ENCODE results near the gene ABHD4. TPM values are rescaled to one million over a fixed set of nuclear protein-coding genes. Genes with fewer than 3 reads are reported as not detected.
"Not testable (repeated sequence)": the region's sequence is repeated elsewhere in the genome, so short reads cannot be mapped to it uniquely, and the experiment has no call there.

ABHD4 gene
- polyA plus RNA-seq, 4 donors: 11.5 to 38.7 (median 26.6) TPM

DNA sequence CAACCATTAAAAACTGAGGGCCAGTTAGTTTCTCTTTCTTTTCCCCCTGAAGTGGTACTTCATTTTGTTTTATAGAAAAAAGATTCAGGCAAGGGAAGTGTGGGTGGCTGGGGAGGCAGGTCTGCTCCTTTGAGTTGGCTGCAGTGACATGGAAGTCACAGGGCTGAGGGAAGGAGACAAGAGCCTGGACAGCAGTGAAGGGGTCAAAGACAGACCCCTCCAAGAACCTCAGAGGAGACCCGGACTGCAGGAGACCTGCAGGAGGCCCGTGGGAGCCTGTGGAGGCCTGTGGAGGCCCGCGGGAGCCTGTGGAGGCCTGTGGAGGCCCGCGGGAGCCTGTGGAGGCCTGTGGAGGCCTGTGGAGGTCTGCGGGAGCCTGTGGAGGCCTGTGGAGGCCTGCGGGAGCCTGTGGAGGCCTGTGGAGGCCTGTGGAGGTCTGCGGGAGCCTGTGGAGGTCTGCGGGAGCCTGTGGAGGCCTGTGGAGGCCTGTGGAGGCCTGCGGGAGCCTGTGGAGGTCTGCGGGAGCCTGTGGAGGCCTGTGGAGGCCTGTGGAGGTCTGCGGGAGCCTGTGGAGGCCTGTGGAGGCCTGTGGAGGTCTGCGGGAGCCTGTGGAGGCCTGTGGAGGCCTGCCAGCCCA, 44.1 kb upstream of the ABHD4 start:
- not testable (repeated sequence) for H3K36me3 ChIP-seq (ENCODE audit: control insufficient read depth in 3 of 3, insufficient read depth in 2 of 3, low read depth in 1 of 3, low read length in 3 of 3); H3K9me3 ChIP-seq (ENCODE audit: control insufficient read depth in 2 of 2, insufficient read depth in 1 of 2, low read depth in 1 of 2, low read length in 1 of 2); H3K27me3 ChIP-seq (ENCODE audit: control insufficient read depth in 3 of 3, insufficient read depth in 3 of 3, low read length in 3 of 3); DNase-seq; H3K4me3 ChIP-seq (ENCODE audit: low read depth in 1 of 3, low read length in 3 of 3); FAIRE-seq
- H3K4me1 ChIP-seq (ENCODE audit: control insufficient read depth in 3 of 3, insufficient read depth in 2 of 3, low read depth in 1 of 3, low read length in 2 of 3): peaks cover 0 to 28% (median 0%) of the 10 kb centered on the region in 3 donors
- H3K27ac ChIP-seq (ENCODE audit: low read depth in 1 of 3, low read length in 2 of 3): peak overlapping the region in 2 of 3 donors; percentile 57 to 90
- WGBS, 3 donors: 81 to 91% (median 90%) methylated on average over 8 to 14 of the region's 14 CpGs

DNA sequence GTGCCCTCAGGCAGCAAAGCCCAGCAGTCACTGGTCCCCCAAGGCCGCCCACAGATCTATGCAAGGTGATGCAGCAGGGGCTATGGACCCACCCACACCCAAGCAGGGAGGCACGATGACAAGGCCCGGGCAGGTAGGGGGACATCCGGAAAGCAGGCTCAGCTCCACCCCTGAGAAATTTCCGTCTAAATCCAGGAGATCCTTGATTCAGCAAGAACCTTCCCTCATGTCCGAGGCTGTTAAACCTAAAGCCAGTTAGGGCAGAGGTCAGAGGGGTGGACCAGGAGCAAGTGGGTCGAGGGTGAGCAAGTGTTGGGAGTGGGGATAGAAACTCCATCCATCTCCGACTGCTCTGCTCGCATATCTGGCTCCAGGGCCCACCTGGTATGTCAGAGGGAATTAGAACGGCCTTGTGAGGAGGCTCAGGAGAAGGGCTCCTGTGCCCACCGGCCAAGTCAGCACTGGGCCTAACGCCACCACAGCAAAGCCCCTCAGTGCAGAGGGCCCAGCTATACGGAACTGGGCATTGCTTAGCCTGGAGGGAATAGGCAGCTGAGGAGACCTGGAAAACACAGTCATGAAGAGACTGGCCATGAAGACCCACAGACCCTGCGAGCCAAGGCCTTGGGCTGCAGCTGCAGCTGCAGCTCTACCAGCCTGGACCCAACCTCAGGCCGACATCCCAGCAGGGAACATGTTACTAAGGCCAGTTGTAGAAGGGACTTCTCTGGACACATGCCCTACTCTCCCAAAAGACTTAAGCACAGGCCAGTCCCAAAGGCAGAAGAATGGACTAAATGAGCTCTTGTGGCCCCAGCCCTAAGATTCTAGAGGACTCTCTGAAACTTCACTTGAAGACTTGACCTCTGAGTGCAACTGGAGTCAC, 43.4 kb upstream of the ABHD4 start:
- no peaks in the 10 kb centered on the region for H3K9me3 ChIP-seq (ENCODE audit: control insufficient read depth in 2 of 2, insufficient read depth in 1 of 2, low read depth in 1 of 2, low read length in 1 of 2)
- H3K27ac ChIP-seq (ENCODE audit: low read depth in 1 of 3, low read length in 2 of 3): peak overlapping the region in 2 of 3 donors; percentile 57 to 90
- no peaks in the 10 kb centered on the region for H3K27me3 ChIP-seq (ENCODE audit: control insufficient read depth in 3 of 3, insufficient read depth in 3 of 3, low read length in 3 of 3)
- H3K4me1 ChIP-seq (ENCODE audit: control insufficient read depth in 3 of 3, insufficient read depth in 2 of 3, low read depth in 1 of 3, low read length in 2 of 3): peaks cover 0 to 29% (median 2%) of the 10 kb centered on the region in 3 donors
- H3K4me3 ChIP-seq (ENCODE audit: low read depth in 1 of 3, low read length in 3 of 3): no peak overlapping the region
- H3K36me3 ChIP-seq (ENCODE audit: control insufficient read depth in 3 of 3, insufficient read depth in 2 of 3, low read depth in 1 of 3, low read length in 3 of 3): no peaks in the 10 kb centered on the region
- 76 to 88% (median 80%) methylated on average over 14 to 15 of the region's 15 CpGs for WGBS, 3 donors
- DNase-seq (no peak), FAIRE-seq (no peak)

DNA sequence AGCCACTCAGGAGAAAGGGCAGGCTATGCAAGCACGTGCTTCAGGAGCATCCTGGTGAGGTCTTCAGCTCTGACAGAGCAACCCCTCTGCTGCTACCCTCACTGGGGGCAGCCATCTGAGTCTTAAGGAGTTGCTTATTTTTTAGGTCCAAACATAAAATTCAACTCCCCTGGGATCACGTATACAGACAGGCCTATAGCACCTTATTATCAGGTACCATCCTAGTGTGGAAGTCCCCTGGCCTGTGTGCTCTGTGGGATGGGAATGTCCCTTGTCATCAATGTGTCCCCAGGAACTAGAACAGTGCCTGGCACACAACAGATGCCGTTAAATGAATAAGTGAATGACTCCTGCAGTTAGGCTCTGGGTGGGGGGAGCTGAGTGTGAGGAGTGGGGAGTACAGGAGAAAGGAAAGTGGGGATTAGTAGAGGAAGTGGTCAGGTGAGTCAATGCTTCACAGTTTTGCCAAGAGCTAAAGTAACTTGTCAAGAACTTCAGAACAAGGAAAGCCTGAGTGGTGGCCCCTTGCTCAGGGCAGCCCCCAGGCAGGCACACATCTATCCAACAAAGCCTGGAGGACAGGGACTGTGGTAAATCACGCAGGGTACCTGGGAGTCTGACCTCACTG, 42.6 kb upstream of the ABHD4 start:
- 70 to 91% (median 71%) methylated on average over 4 of the region's 4 CpGs for WGBS, 3 donors
- H3K4me1 ChIP-seq (ENCODE audit: control insufficient read depth in 3 of 3, insufficient read depth in 2 of 3, low read depth in 1 of 3, low read length in 2 of 3): peaks cover 0 to 32% (median 4%) of the 10 kb centered on the region in 3 donors
- DNase-seq: no peak

DNA sequence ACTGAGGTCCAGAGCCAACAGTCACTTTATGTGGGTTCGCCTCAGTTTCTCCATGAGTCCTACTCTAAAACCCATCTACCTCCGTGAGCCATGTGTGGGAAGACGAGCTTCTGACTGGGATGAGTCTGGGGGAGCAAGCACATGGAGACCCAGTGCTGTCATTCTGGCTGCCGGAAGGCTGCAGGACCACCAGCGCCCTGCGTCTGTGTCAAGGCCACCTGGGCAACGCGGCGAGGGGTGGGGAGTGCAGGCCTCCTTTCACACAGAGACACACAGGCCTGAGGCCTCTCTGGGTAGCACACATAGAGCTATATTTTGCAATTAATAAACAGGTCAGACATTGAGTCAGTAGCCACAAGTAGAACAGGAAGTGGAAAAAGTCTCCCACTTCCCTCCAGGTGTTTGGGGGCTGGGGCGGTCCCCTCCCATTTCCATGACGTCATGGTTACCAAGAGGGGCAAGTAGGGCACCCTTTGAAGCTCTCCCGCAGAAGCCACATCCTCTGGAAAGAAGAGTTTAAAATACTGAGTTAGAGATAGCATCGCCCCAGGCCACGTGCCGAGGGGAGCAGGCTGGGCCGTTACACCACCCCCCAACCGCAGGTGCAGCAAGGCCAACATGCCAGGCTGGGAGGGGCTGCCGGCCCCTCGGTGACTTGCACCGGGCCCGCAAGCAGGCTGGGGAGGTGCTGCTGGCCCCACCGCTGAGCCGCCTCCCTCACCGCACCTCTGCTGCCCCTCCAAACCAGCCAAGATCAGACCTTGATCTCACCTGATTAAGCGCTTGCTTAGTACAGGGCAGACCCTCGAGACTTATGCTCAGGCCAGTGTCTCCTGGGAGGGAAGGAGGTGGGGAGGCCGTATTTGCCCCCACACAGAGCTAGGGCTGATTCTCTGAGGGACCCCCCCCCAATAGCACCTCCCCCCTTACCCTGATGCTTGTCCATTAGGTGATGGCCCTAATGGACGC, 41.8 kb upstream of the ABHD4 start:
- FAIRE-seq (no peak), DNase-seq (peak; percentile 66 to 84)
- Histone ChIP-seq H3K9me3 (ENCODE audit: control insufficient read depth in 2 of 2, insufficient read depth in 1 of 2, low read depth in 1 of 2, low read length in 1 of 2) (no peaks in the 10 kb centered on the region), H3K36me3 (ENCODE audit: control insufficient read depth in 3 of 3, insufficient read depth in 2 of 3, low read depth in 1 of 3, low read length in 3 of 3) (no peaks in the 10 kb centered on the region), H3K27ac (ENCODE audit: low read depth in 1 of 3, low read length in 2 of 3) (peak overlapping the region; percentile 39 to 90 (median 48)), H3K4me1 (ENCODE audit: control insufficient read depth in 3 of 3, insufficient read depth in 2 of 3, low read depth in 1 of 3, low read length in 2 of 3) (peaks cover 0 to 39% (median 4%) of the 10 kb centered on the region in 3 donors), H3K4me3 (ENCODE audit: low read depth in 1 of 3, low read length in 3 of 3) (no peak overlapping the region), H3K27me3 (ENCODE audit: control insufficient read depth in 3 of 3, insufficient read depth in 3 of 3, low read length in 3 of 3) (no peaks in the 10 kb centered on the region)
- 35 to 41% (median 41%) methylated on average over 28 of the region's 28 CpGs for WGBS, 3 donors

More for the DNA sequence above, 42.6 kb upstream of the ABHD4 start:
- Histone ChIP-seq H3K36me3 (ENCODE audit: control insufficient read depth in 3 of 3, insufficient read depth in 2 of 3, low read depth in 1 of 3, low read length in 3 of 3) (no peaks in the 10 kb centered on the region), H3K9me3 (ENCODE audit: control insufficient read depth in 2 of 2, insufficient read depth in 1 of 2, low read depth in 1 of 2, low read length in 1 of 2) (no peaks in the 10 kb centered on the region), H3K27me3 (ENCODE audit: control insufficient read depth in 3 of 3, insufficient read depth in 3 of 3, low read length in 3 of 3) (no peaks in the 10 kb centered on the region), H3K4me3 (ENCODE audit: low read depth in 1 of 3, low read length in 3 of 3) (no peak overlapping the region), H3K27ac (ENCODE audit: low read depth in 1 of 3, low read length in 2 of 3) (peak overlapping the region in 2 of 3 donors; percentile 39 to 90)
- no peak for FAIRE-seq

DNA sequence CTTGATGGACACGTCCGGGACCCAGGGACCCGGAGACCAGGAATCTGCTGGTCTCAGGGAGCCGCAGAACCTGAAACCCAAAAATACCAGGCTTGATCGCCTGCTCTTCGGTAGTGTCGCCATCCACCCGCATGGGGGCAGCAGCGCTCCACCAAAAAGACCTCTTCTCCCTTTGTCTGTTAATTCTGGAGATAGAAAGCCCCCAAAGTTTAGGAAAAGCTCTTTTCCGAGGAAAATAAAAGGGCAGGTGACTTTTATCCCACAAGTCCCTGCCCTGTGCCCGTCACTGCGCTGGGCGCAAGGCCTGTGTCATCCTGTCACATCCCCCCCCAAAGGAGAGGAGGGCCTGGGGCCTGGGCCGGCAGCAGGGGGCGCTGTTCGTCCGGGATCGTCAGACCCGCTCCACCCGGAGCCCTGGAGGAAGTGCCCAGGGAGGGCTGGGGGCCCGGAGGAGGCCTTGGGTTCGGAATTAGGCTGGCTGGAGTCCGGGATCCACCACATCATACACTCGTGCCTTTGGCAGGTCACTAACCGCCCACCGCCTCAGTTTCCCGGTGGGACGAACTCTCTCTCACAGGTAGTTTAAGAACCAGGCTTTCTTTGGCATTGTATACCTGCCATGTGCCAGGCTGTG, 41.0 kb upstream of the ABHD4 start:
- H3K27ac ChIP-seq (ENCODE audit: low read depth in 1 of 3, low read length in 2 of 3): peak overlapping the region; percentile 18 to 90 (median 48)
- no peaks in the 10 kb centered on the region for H3K27me3 ChIP-seq (ENCODE audit: control insufficient read depth in 3 of 3, insufficient read depth in 3 of 3, low read length in 3 of 3)
- FAIRE-seq (no peak), DNase-seq (peak; percentile 72 to 89)
- 6 to 9% (median 7%) methylated on average over 26 to 28 of the region's 28 CpGs for WGBS, 3 donors
- H3K9me3 ChIP-seq (ENCODE audit: control insufficient read depth in 2 of 2, insufficient read depth in 1 of 2, low read depth in 1 of 2, low read length in 1 of 2): no peaks in the 10 kb centered on the region
- no peaks in the 10 kb centered on the region for H3K36me3 ChIP-seq (ENCODE audit: control insufficient read depth in 3 of 3, insufficient read depth in 2 of 3, low read depth in 1 of 3, low read length in 3 of 3)
- peak overlapping the region in 1 of 3 donors; percentile 32 for H3K4me3 ChIP-seq (ENCODE audit: low read depth in 1 of 3, low read length in 3 of 3)
- peaks cover 2 to 47% (median 9%) of the 10 kb centered on the region in 3 donors for H3K4me1 ChIP-seq (ENCODE audit: control insufficient read depth in 3 of 3, insufficient read depth in 2 of 3, low read depth in 1 of 3, low read length in 2 of 3)

DNA sequence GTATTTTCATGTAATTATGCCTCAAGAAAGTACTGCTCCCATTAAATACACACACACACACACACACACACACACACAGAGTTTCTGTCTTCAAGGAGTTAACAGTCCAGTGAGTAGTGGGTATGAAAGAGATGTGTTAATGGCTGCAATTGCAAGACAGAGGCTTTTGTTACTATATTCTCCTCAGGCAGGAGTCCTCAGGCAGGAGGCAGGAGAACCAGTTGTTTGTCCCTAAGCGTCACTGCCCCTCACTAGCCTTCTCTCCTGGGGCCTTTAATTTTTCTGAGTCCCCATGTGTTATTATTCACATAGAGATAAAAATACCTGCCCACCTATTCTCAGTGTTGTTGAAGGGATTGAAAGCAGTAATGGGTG, 40.3 kb upstream of the ABHD4 start:
- Histone ChIP-seq H3K4me3 (ENCODE audit: low read depth in 1 of 3, low read length in 3 of 3) (no peak overlapping the region), H3K4me1 (ENCODE audit: control insufficient read depth in 3 of 3, insufficient read depth in 2 of 3, low read depth in 1 of 3, low read length in 2 of 3) (peaks cover 3 to 50% (median 9%) of the 10 kb centered on the region in 3 donors), H3K27ac (ENCODE audit: low read depth in 1 of 3, low read length in 2 of 3) (peak overlapping the region in 2 of 3 donors; percentile 53 to 90), H3K9me3 (ENCODE audit: control insufficient read depth in 2 of 2, insufficient read depth in 1 of 2, low read depth in 1 of 2, low read length in 1 of 2) (no peaks in the 10 kb centered on the region), H3K36me3 (ENCODE audit: control insufficient read depth in 3 of 3, insufficient read depth in 2 of 3, low read depth in 1 of 3, low read length in 3 of 3) (no peaks in the 10 kb centered on the region), H3K27me3 (ENCODE audit: control insufficient read depth in 3 of 3, insufficient read depth in 3 of 3, low read length in 3 of 3) (no peaks in the 10 kb centered on the region)
- no peak for FAIRE-seq
- DNase-seq: no peak
- 78% methylated on average over 1 of the region's 1 CpG for WGBS, 3 donors

DNA sequence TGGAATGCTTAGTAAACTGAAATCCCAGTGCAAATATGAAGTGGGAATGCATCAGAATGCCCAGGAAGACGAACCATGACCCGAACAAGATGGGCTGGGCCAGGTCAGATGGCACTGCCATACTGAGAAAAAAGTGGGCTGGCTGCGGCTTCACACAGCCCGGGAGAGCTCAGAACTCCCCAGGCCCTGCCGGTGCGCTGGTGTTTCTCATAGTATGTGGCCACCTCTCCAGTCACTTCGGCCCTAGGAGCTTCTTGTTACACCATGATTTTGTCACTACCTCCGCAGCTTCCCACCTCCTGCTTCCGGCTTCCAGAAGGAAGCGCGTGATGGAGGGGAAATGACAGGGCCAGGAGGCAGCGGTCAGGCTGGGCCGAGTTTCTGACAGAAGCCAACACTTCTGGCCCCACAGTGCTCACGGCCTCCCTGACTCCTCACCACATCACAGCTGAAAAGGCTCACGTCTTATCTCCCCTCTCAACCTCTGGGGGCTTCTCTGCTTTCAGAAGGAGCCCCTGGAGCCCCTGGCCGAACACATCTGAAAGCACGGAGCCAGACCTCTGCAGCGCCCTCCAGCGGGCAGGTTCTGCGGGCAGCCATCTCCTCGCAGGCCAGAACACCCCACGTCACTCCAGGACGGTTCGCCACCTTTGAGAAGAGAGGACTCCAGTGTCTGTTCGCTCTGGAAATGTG, 39.7 kb upstream of the ABHD4 start:
- Histone ChIP-seq H3K36me3 (ENCODE audit: control insufficient read depth in 3 of 3, insufficient read depth in 2 of 3, low read depth in 1 of 3, low read length in 3 of 3) (no peaks in the 10 kb centered on the region), H3K9me3 (ENCODE audit: control insufficient read depth in 2 of 2, insufficient read depth in 1 of 2, low read depth in 1 of 2, low read length in 1 of 2) (no peaks in the 10 kb centered on the region), H3K27me3 (ENCODE audit: control insufficient read depth in 3 of 3, insufficient read depth in 3 of 3, low read length in 3 of 3) (no peaks in the 10 kb centered on the region), H3K4me3 (ENCODE audit: low read depth in 1 of 3, low read length in 3 of 3) (no peak overlapping the region), H3K27ac (ENCODE audit: low read depth in 1 of 3, low read length in 2 of 3) (peak overlapping the region in 2 of 3 donors; percentile 53 to 90), H3K4me1 (ENCODE audit: control insufficient read depth in 3 of 3, insufficient read depth in 2 of 3, low read depth in 1 of 3, low read length in 2 of 3) (peaks cover 3 to 50% (median 9%) of the 10 kb centered on the region in 3 donors)
- 71 to 77% (median 74%) methylated on average over 25 of the region's 25 CpGs for WGBS, 3 donors
- FAIRE-seq (no peak), DNase-seq (no peak)

Data from small intestine (tissue), 7 donors.